NCI-H146 treated with DMSO at 0.1 percent for 48 hours (cell line): Measurements from ENCODE around the gene SCG5.

Experiments
- DNase-seq: peaks from one replicate; lab custom pipeline; 2025; ENCODE audit not compliant: unreplicated experiment; lab: John Stamatoyannopoulos, UW

SCG5 gene

DNA sequence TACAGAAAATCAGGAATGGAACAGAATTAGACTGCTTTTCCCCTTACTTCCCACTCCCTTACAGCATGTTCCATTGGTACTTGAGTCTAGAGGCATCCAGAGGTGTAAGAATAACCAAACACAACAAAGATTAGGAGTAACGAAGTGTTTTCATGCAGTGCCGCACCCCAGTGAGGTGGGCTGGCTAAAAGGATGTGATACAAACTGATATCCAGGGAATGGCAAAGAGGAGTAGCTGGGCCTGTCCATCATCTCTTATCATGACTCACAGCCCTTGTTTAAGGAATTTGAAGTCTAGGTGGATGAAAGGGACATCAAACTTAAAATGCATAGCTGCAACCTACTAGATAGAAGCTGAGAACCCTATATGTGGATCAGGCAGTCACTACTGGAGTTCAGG is 16.4 kb downstream of the SCG5 start:
- DNase-seq = no peak

GRCh38 chr15:32659340-32660155 is 18.0 kb downstream of the SCG5 start:
- peak; percentile 8 for DNase-seq

- DNase-seq = no peak
Measured at GRCh38 chr15:32663671-32664070, 22.2 kb downstream of the SCG5 start.

DNA sequence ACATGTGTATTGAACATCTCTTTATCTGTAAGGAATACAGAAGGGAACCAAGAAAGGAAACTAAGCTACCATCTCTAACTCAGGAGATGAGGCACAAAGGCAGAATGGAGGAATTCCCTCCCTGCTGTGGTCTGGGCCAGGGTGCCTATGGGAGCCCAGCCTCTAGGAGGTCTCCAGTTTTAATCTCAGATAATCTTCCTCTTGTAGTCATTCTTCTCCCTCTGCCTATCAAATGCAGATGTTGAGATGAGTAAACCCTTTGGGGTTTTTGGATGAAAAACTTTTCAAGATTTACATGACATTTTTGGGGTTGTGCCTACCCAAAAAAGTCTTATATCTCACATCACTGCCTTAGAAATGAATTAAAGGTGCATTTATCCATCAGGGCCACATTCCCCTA is 23.3 kb downstream of the SCG5 start:
- no peak for DNase-seq

- no peak for DNase-seq
Measured at GRCh38 chr15:32667321-32667720, 25.8 kb downstream of the SCG5 start.

GRCh38 chr15:32668942-32669341 is 27.4 kb downstream of the SCG5 start:
- DNase-seq = no peak

DNA sequence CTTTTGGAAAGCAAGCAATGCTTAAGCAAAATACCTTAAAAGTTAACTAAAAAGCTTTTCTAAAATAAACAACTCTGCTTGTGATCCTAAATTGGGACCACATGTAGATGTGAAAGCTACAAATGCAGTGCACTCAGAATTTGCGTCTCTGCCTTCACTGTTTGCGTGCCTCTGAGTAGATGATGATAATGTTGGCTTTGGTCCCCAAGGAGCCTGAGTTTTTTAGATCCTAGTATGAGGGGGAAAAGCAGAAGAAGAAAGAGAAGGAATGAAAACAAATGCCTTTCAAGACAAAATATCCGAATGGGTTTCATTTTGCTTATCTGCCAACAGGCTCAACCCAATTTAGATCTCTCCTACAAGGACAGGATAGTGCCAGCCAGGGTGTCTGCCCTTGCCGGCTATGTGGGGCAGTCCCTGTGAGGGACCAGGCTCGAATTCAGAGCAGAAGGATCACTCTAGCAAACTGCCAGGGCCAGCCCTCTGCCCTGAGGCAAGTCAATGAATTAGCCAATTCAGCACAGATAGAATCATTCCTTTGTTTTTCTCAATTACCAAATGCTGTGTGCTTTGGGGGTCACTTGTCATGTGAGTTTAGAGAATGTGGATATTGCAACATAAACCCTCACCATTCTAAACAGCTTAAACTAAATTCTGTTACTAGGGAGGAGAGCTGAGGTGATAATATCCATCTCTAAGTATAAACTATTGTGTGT is 28.5 kb downstream of the SCG5 start:
- no peak for DNase-seq

DNA sequence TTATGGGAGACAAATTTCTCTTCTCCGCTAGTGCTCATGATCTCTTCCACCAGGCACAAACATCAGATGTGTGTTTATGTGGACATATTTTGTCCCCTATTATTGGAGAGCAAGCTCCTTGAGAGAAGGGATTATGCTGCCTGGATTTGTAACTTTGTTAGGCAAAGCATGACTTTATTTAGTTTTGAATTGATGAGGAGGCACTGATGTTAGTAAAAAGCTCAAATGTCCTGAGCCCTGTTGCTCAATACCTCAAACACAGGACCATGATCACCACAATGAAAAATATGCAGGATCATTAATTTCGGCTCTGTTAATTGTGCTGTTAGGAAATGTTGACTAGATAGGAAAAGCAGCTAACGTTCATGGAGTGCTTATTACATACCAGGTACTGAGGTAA is 29.1 kb downstream of the SCG5 start:
- DNase-seq = no peak

GRCh38 chr15:32671339-32672325 is 30.1 kb downstream of the SCG5 start:
- no peak for DNase-seq

GRCh38 chr15:32674681-32675080 is 33.2 kb downstream of the SCG5 start:
- no peak for DNase-seq

- DNase-seq = no peak
Measured at GRCh38 chr15:32675466-32675865, 34.0 kb downstream of the SCG5 start.

GRCh38 chr15:32676169-32676568 is 34.7 kb downstream of the SCG5 start:
- DNase-seq = no peak

DNA sequence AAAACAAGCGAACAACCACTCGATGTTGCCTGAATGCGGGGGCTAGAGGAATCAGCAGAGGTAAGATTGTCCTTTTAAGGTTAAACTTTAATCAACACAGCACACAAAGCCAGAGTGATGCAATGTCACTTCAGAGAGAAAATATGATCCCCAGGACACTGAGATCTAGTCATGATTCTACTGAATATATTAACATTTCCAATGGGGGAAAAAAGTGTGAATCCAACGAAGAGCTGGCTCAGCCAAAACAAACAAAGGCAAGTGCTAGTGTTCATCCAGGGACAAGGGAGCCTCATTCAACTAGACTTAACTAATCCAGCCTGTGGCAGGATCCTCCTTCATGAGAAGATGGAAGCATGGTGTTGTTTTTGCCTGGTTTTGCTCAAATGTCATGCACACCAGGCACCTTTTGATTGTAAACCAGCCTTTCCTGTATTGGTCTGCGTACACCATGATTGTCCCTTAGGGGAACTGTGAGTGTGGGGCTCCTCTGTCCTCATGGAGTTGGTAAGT is 35.8 kb downstream of the SCG5 start:
- DNase-seq = no peak

DNA sequence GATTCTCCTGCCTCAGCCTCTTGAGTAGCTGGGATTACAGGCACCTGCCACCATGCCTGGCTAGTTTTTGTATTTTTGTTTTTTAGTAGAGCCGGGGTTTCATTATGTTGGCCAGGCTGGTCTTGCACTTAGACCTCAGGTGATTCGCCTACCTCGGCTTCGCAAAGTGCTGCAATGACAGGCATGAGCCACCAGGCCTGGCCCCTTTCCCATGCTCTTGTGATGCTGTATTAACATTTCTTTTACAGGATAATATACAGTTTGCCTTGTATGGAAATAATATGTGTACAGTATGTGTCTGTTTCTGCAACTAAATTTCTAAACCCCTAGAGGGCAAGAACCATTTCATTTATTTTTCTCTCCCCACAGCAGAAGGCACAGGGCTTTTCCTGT is 37.8 kb downstream of the SCG5 start:
- no peak for DNase-seq

GRCh38 chr15:32682569-32682968 is 41.1 kb downstream of the SCG5 start:
- DNase-seq = no peak

DNA sequence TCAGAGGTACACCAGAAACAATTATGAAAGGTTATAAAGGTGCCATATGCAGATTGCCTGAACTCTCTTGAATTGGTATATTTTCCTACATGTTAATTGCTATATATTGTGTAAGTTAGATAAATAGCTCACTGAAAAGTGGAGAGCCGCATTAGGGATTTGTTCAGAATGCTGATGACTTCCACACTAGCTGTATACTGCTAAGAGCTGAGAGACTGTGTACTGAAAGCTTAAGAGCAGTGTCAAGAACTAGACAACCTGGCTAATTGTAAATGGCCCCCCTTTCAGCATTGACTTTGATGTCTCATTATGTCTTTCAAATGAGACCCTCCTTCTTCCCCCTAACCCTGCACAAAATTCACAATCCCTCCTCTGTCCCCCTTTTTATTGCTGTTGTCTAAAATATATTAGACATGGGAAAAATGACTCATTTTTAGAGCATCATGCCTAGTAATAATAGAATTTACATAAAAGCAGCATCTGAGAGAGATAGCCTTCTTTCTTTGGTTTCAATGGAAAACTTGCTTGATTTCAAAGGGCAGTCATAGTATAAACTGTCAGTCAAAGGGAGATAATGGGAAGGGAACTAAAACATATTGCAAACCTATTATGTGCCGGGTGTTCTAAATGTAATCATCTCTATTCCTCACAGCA is 41.6 kb downstream of the SCG5 start:
- no peak for DNase-seq

DNA sequence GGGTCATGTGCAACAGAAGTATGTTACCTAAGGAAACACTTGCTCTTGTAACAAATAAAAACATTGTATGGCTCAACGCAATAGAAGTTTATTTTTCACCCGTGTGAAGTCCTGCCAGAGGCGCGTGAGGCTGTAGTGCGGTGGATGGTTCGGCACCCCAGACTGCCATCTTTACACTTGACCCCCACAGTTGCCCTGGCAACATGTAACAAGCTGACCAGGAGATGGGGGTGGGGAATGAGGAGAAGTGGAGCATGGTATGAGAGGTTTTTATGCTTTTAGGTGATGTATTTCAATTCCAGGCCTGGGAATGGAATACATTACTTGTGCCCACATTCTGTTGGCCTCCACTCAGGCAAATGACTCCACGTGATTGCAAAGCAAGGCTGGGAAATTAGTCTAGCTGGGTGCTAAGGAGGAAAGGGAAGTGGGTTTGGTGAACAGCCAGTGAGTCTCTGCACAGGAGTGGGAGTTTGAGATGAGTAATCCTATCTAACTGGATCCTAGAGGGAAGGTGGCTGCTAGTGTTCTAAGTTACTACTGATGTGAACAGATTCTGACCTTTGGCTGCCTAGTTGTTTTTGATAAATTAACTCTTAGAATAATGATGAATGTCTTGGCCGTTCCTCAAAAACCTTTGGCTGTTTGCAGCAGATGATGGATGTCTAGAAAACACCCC is 42.5 kb downstream of the SCG5 start:
- no peak for DNase-seq

GRCh38 chr15:32685576-32685975 is 44.1 kb downstream of the SCG5 start:
- no peak for DNase-seq

GRCh38 chr15:32687556-32687955 is 46.0 kb downstream of the SCG5 start:
- no peak for DNase-seq

DNA sequence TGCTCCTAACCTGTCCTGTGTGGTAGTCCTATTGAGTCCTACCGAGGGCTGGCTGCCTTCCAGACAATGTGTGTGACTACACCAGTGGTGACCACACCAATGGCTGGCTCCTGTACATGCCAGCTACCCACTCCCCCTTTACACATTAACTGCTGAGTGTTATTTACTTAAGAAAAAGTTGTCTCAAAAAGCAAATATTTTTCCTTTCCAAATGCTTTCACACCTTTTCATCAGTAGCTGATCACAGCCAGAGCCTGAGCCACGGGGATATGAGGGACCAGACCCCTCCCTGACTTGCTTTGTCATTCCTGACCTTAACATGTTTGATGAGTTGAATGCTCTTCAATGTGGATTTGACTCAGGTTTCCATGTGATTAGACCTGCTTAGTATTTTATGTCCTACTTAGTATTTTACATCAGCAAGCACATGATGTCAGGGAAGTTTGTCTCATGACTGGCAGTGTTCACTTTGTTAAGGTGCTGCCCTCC is 46.7 kb downstream of the SCG5 start:
- DNase-seq = no peak
